PC-3 (cell line): Measurements from ENCODE around the gene EIF3A.

ENCODE experiments used
- EZH2 ChIP-seq: fragments of 300-600 bp; sonication (generic); IDR thresholded peaks from one replicate; pipeline ENCODE4 v1.6.1; 2017; ENCODE audit warnings: antibody characterized with exemption, mild to moderate bottlenecking, low read length; ENCODE audit not compliant: unreplicated experiment
- EZH2phosphoT487 ChIP-seq: fragments of 300-600 bp; sonication (generic); IDR thresholded peaks from 2 replicates; pipeline ENCODE4 v1.6.1; 2018; ENCODE audit warnings: mild to moderate bottlenecking, antibody characterized with exemption, low read length, borderline replicate concordance
- TF ChIP-seq, protein P1 (sequence below): fragments of 300-600 bp; sonication (generic); conservative IDR thresholded peaks from 2 replicates; pipeline ENCODE4 v1.5.1; 2017; ENCODE audit warnings: antibody characterized with exemption, low read depth, mild to moderate bottlenecking, low read length

GRCh38 chr10:119115926-119116325, 35.3 kb upstream of the EIF3A start:
- TF ChIP-seq, protein P1, sequence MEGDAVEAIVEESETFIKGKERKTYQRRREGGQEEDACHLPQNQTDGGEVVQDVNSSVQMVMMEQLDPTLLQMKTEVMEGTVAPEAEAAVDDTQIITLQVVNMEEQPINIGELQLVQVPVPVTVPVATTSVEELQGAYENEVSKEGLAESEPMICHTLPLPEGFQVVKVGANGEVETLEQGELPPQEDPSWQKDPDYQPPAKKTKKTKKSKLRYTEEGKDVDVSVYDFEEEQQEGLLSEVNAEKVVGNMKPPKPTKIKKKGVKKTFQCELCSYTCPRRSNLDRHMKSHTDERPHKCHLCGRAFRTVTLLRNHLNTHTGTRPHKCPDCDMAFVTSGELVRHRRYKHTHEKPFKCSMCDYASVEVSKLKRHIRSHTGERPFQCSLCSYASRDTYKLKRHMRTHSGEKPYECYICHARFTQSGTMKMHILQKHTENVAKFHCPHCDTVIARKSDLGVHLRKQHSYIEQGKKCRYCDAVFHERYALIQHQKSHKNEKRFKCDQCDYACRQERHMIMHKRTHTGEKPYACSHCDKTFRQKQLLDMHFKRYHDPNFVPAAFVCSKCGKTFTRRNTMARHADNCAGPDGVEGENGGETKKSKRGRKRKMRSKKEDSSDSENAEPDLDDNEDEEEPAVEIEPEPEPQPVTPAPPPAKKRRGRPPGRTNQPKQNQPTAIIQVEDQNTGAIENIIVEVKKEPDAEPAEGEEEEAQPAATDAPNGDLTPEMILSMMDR, result no peak
- TF ChIP-seq EZH2phosphoT487 (no peak), EZH2 (no peak)
